Fibroblast of lung (primary cell): ENCODE measurements around the gene DYSF.

Experiments
- CTCF ChIP-seq, 2 donors: IDR thresholded peaks in 1 of 2; conservative IDR thresholded peaks in 1 of 2; 1 replicate in 1 of 2; 2 replicates in 1 of 2; pipeline ENCODE4 v1.5.1; 2011 to 2012; ENCODE audit warnings: low read length in 2 of 2, control low read depth in 1 of 2, inconsistent platforms in 1 of 2, low read depth in 1 of 2, mild to moderate bottlenecking in 1 of 2
- EZH2 ChIP-seq: IDR thresholded peaks from 2 replicates; pipeline ENCODE4 v1.5.1; 2012; ENCODE audit warnings: low read length, control low read depth, mild to moderate bottlenecking; ENCODE audit errors: missing control alignments

- TF ChIP-seq CTCF (conservative IDR thresholded peaks at IDR 0.05 in 1 of 2, IDR thresholded peaks at IDR 0.05 in 1 of 2; ENCODE audit: low read depth in 1 of 2, low read length in 2 of 2) (no peak), EZH2 (no peak)
Observed at GRCh38 chr2:71700041-71700657, 246.8 kb downstream of the DYSF start.
